Cardiac fibroblast (primary cell): ENCODE data around the gene C10orf90.
"Not testable (repeated sequence)": the region's sequence is repeated elsewhere in the genome, so short reads cannot be mapped to it uniquely, and the experiment has no call there.

Source experiments
- DNase-seq, 2 donors: peaks; one replicate each; pipeline versions ENCODE4 v3.0.0 to v3.0.0-alpha.2; 2010; ENCODE audit warnings: low read depth in 2 of 2
- H3K4me3 ChIP-seq, 2 donors: replicated peaks in 1 of 2; 1 replicate in 1 of 2; 2 replicates in 1 of 2; pipeline ENCODE4 v1.5.1; 2011; ENCODE audit warnings: low read depth in 2 of 2, low read length in 2 of 2, mild to moderate bottlenecking in 2 of 2, moderate library complexity in 1 of 2
- TF ChIP-seq, protein P1 (sequence below): IDR thresholded peaks from one replicate; pipeline ENCODE4 v1.5.1; 2011; ENCODE audit warnings: low read depth, mild to moderate bottlenecking, low read length, inconsistent platforms

The C10orf90 gene

DNA sequence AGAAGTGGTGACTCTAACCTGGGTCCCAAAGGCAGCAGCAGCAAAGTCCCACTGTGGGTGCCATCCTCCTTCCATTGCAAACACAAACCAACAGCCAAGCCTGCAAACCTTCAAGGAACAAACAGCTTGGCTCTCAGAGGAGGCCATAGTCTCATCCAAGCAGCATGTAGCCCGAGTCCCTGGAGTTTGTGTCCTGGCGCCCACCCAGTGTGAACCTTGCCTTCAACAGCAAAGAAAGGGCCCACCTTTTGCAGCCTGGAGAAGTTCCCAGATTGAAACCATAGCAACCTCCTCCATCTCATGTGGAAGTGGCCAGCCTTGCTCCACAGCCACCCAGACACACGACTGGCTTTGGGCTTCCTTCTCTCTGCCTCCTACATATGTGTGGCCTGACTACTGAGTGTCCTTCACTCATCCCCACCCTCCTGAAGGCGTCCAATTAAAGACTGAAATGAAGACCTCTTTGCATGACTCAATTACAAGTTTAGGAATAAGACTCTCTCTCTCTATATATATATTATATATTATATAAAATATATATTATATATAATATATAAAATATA lies 106.1 kb downstream of the C10orf90 start:
- H3K4me3 ChIP-seq = no peak overlapping the region
- DNase-seq = no peak
- TF ChIP-seq, protein P1, sequence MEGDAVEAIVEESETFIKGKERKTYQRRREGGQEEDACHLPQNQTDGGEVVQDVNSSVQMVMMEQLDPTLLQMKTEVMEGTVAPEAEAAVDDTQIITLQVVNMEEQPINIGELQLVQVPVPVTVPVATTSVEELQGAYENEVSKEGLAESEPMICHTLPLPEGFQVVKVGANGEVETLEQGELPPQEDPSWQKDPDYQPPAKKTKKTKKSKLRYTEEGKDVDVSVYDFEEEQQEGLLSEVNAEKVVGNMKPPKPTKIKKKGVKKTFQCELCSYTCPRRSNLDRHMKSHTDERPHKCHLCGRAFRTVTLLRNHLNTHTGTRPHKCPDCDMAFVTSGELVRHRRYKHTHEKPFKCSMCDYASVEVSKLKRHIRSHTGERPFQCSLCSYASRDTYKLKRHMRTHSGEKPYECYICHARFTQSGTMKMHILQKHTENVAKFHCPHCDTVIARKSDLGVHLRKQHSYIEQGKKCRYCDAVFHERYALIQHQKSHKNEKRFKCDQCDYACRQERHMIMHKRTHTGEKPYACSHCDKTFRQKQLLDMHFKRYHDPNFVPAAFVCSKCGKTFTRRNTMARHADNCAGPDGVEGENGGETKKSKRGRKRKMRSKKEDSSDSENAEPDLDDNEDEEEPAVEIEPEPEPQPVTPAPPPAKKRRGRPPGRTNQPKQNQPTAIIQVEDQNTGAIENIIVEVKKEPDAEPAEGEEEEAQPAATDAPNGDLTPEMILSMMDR = no peak

DNA sequence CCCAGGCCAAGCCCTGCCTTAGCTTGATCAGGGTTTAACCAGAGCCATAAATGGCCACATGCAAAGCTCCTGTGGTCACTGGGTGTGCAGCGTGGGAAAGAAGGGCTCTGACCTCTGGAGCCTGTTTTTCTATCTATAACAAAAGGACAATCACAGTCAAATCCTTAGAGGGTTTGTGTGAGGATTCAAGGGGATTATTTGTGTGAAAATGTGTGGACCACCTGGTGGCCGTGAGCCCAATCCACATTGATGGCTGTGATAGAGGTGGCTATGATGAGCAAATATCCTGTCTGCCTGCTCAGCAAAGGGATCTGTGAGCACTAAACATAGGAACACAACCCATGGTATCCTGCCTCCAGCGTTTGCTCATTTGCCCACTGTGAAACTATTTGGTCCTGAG lies 107.1 kb downstream of the C10orf90 start:
- no peak overlapping the region for H3K4me3 ChIP-seq
- TF ChIP-seq, protein P1 = no peak
- no peak for DNase-seq

DNA sequence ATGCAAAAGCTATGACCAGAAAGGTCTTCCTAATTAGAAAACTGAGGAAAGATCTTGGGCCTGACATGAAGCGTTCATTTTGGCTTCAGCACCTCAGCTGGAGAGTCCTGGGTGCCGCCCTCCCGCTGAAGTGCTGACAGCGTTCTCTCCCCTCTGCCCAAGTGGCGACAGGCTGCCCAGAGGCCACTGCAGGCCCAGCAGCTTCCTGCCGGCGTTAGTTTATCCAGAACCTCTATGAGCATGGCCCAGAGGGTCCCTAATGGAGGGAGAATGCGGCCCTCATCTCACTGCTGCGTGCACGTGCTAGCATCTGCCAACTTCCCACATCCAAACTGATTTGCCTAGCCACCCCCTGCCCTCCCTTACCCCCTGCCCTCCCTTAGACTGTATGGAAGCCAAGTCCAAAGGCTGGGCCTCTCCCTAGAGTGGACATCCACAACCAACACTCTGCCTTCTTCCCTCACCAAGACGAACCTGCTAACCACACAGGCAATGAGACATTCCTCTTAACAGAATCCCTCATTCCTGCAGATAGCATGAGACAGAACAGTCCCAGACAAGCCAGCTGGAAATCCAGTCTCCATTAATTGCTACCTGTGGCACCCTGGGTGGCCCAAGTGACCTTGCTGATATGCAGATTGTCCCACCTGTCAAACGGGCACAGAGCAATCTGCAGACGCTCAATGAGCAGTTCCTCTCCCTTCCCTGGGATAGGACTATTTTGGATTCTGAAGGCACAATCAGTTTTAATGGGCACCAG lies 108.4 kb downstream of the C10orf90 start:
- no peak overlapping the region for H3K4me3 ChIP-seq
- TF ChIP-seq, protein P1 = no peak
- DNase-seq = no peak

DNA sequence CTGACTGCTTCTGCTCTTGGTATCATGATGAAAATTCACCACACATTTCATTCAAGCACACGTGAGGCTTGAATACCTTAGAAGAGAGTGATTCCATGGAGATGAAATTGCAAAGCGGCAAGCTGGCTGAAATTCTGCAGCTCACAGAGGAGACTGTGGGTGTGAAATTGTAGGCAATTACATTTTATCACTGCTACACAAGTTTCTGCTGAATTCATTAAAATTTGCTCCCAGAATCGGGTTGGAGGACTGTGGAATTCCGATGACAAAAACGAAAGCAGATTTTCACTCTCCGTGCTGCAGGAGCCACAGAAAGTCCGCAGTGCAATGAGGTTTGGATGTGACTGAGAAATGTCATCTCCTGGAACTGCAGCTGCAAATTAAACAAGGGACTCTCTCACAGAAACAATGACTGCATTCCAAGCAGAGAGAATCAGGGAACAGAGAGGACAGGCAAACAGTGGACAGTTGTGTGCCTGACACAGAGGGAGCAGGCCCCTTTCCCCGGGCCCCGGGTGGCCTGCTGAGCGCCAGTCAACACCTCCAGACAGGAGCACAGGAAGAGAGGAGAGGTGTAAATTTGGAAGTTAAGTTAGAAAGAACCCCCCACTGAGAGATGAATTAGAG lies 109.1 kb downstream of the C10orf90 start:
- TF ChIP-seq, protein P1 = no peak
- peak in 1 of 2 donors; percentile 12 for DNase-seq
- peak overlapping the region in 1 of 2 donors; percentile 13 for H3K4me3 ChIP-seq

DNA sequence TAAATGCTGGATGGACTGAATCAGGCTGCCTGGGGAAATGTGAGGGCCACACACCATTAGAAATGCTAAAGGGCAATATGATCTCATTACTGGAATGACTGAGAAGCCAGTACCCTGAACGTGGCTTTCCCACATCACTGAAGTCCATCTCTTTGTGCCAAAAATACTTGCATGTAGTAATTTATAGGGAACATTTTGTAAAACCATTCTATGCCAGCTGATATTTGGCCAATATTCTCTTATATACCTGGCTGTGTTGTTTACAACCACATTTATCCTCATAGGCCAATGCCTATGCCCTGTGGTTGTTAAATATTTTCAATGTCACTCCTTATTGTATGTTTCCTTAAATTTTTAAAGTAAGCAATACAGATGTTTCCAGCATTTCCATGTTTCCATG lies 111.6 kb downstream of the C10orf90 start:
- DNase-seq = peak in 1 of 2 donors; percentile 23
- no peak overlapping the region for H3K4me3 ChIP-seq
- TF ChIP-seq, protein P1 = no peak

DNA sequence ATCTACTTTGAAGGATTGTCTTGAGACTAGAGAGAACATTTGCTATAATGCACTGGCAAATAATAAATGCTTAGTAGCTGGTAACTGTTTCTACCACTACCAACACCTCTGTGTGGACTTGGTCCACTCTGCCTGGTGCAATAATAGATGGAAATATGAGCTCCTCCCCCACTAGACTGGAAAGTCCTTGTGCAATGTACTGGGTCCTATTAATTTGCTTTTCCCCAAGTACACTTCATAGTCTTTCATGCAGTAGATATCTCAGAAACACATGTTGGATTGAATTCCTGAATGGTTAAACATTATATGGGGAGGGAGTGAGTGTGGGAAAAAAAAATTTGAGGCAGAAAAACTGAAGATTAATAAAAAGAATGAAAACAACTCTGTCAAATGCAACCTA lies 119.3 kb downstream of the C10orf90 start:
- no peak overlapping the region for H3K4me3 ChIP-seq
- TF ChIP-seq, protein P1 = no peak
- DNase-seq = peak in 1 of 2 donors; percentile 17

DNA sequence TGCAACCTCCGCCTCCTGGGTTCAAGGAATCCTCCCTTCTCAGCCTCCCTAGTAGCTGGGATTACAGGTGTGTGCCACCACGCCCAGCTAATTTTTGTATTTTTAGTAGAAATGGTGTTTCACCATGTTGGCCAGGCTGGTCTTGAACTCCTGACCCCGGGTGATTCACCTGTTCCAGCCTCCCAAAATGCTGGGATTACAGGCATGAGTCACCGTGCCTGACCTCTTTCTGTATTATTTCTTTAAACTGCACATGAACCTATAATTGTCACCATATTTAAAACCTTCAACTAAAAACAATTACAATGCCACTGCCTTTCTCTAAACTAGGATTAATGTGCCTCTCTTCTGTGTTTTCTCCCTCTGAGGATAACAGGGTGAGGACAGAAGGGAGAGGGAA lies 119.9 kb downstream of the C10orf90 start:
- peak in 1 of 2 donors; percentile 53 for DNase-seq
- H3K4me3 ChIP-seq = not testable (repeated sequence)
